Activated CD4-positive, alpha-beta memory T cell treated with anti-CD3 and anti-CD28 coated beads for 36 hours (primary cell): Measurements from ENCODE around the gene ASCC3. TPM values are rescaled to one million over a fixed set of nuclear protein-coding genes. Genes with fewer than 3 reads are reported as not detected.

Experiments used
- CTCF ChIA-PET: fragments of 350-600 bp; sonication (Branson Sonifier 250); formaldehyde crosslinking; loops from one replicate; lab custom pipeline; 2021; ENCODE audit warnings: antibody characterized with exemption, inconsistent platforms; lab: Charles Lee
- POLR2A ChIA-PET: fragments of 350-600 bp; sonication (Branson Sonifier 250); formaldehyde crosslinking; loops from one replicate; lab custom pipeline; 2021; ENCODE audit warnings: antibody characterized with exemption; lab: Charles Lee
- DNase-seq: peaks from one replicate; pipeline ENCODE4 v3.0.0-alpha.2; 2020
- H3K27ac Mint-ChIP-seq: one replicate; pipeline ENCODE4 v1.8.0; 2021; ENCODE audit warnings: mixed read lengths
- H3K27me3 Mint-ChIP-seq: one replicate; pipeline ENCODE4 v1.8.0; 2021; ENCODE audit warnings: mixed read lengths
- H3K36me3 Mint-ChIP-seq: one replicate; pipeline ENCODE4 v1.8.0; 2021; ENCODE audit warnings: mixed read lengths
- H3K4me1 Mint-ChIP-seq: one replicate; pipeline ENCODE4 v1.8.0; 2021; ENCODE audit warnings: low read depth, mixed read lengths
- H3K4me3 Mint-ChIP-seq: one replicate; pipeline ENCODE4 v1.8.0; 2021; ENCODE audit warnings: mild to moderate bottlenecking, mixed read lengths
- H3K9me3 Mint-ChIP-seq: one replicate; pipeline ENCODE4 v1.8.0; 2021; ENCODE audit warnings: mixed read lengths
- intact Hi-C: fragments of 100-400 bp; cut with micrococcal nuclease; formaldehyde crosslinking; loops from one replicate; pipeline ENCODE4 v1.15.1; 2023
- total RNA-seq, 2 experiments: library from RNA; stranded (reverse); gene quantifications; one replicate each; pipeline ENCODE4 v1.2.3, GENCODE V29; 2021

The ASCC3 gene
- total RNA-seq, 2 experiments from 2014 or later = 51.2 to 52.9 TPM

DNA sequence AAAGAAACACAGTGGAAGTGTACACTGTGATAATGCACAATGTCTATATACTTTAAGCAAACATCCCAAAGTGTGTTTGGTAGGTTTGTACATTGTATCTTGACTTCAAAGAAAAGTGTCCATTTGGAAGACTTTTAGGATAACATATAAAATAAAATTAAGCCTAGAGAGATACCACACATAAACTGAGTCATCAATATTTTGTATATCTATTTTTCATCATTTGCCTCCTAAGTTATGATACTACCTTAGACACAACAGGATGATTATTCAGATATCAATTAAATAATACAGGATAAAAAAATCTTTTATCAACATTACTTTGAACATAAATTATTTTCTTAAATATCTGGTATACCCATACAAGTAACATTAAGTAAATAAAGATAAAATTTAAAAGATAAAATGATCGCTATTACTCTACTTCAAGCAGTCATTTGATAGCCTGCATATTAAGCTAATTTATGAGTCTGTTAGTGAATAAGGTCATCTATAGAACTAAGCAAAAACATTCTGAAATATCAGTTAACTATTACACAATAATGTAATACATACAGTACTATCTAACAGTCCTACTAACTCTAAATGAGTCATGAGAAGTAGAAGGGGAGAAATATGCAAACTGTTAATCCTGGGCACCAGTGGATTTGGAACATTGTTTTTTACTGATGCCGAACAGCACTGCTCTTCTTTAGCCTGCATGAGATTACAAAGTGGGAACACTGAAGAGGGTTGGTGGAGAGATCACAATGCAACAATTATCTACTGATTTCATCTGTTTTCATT, 258.0 kb downstream of the ASCC3 start:
- CTCF ChIA-PET = no interaction called here
- Mint-ChIP-seq H3K4me3 (no peak overlapping the region), H3K27ac (no peak overlapping the region), H3K9me3 (peaks cover 11% of the 10 kb centered on the region), H3K27me3 (no peaks in the 10 kb centered on the region), H3K4me1 (no peaks in the 10 kb centered on the region), H3K36me3 (peaks cover 41% of the 10 kb centered on the region)
- intact Hi-C loops = no loop called here
- POLR2A ChIA-PET = no interaction called here
- no peak for DNase-seq

DNA sequence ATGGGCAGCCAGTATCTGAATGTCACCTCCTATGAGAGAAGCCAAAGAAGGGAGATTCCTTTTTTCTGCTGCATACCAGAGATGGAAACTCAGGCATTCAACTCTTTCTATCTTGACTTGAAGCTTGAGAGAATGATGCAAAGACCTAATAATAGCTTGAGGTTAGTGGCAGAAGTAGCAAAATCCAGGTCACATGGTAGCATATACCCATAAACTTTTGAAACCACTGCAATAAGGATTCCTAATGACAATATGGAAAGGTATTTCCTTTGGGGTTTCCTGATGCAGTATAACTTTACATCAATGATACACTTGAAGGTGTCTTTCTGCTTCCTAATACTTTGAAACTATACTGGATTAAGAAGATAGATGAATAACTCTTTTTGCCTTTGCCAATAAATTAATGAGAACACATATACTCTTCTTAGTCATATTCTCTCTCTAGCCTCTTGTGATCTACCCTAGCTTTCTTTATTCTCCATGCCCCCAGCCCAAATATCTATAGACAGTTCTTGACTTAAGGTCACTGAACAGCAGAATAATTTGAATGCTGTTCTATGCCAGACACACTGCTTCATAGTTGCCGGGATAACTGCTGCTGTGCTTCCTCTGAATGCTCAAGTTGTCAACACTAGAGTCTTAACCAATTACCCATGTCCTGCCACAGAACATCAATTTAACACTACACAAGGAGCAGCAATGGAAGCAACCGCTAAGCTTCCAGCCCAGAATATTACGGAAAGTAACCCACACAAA, 260.9 kb downstream of the ASCC3 start:
- Mint-ChIP-seq H3K4me1 (no peaks in the 10 kb centered on the region), H3K36me3 (peaks cover 46% of the 10 kb centered on the region), H3K9me3 (peaks cover 11% of the 10 kb centered on the region), H3K27me3 (no peaks in the 10 kb centered on the region), H3K4me3 (no peak overlapping the region), H3K27ac (no peak overlapping the region)
- ChIA-PET CTCF (no interaction called here), POLR2A (no interaction called here)
- DNase-seq = no peak
- intact Hi-C loops = no loop called here

DNA sequence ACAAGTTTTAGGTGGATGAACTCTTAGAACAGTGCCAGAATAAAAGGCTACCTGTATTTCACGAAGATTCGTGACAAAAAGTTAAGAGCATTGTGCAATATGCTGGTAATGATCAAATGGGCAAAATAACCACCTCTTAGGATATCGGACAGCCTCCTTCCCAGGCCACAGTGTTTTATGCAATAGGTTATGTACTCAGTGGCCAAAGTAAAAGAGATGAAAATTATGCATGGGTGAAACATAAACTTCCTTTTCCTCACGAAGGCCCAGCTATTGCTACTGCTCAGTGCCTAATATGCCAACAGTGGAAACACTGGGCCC, 262.8 kb downstream of the ASCC3 start:
- H3K9me3 Mint-ChIP-seq = peaks cover 11% of the 10 kb centered on the region
- peaks cover 42% of the 10 kb centered on the region for H3K36me3 Mint-ChIP-seq
- intact Hi-C loops = no loop called here
- H3K27me3 Mint-ChIP-seq = no peaks in the 10 kb centered on the region
- no peaks in the 10 kb centered on the region for H3K4me1 Mint-ChIP-seq
- H3K27ac Mint-ChIP-seq = no peak overlapping the region
- CTCF ChIA-PET = no interaction called here
- POLR2A ChIA-PET = no interaction called here
- DNase-seq = no peak
- H3K4me3 Mint-ChIP-seq = no peak overlapping the region

DNA sequence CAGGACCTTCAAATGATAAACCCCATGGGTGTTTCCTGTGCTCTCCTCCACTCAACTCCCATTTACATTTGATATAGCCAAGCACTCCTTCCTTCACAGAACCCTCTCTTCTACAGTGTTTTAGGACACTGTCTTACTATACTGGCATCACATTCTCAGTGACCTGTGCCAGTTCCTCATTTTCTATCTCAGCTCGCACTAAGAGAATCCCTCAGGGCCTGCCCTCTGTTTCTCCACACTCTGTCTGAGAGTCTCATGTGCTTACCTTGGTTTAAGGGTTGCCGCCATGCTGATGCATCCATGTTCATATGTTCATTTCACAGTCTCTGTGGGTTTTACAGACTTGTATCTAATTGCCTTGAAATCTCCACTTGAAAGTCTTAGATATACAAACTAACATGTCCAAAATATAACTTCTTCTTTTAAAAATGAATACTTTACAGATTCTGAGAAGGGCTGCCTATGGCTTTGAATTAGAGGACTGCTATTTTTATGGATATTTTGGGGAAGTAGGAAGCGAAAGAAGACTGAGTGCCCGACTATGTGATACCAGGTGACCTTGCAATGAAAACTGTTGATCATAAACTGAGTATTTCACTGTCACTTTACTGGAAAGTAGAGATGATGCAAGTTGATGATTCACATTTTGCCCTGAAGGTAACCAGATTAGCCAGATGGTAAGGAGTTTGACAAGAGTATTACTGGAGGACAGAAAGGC, 263.3 kb downstream of the ASCC3 start:
- intact Hi-C loops = no loop called here
- Mint-ChIP-seq H3K27me3 (no peaks in the 10 kb centered on the region), H3K36me3 (peaks cover 41% of the 10 kb centered on the region), H3K4me1 (no peaks in the 10 kb centered on the region), H3K27ac (no peak overlapping the region), H3K9me3 (peaks cover 11% of the 10 kb centered on the region), H3K4me3 (no peak overlapping the region)
- no peak for DNase-seq
- POLR2A ChIA-PET = no interaction called here
- CTCF ChIA-PET = no interaction called here

- Mint-ChIP-seq H3K9me3 (no peaks in the 10 kb centered on the region), H3K27me3 (no peaks in the 10 kb centered on the region), H3K27ac (no peak overlapping the region), H3K4me1 (no peaks in the 10 kb centered on the region), H3K4me3 (no peak overlapping the region), H3K36me3 (peaks cover 26% of the 10 kb centered on the region)
- no peak for DNase-seq
- POLR2A ChIA-PET = no interaction called here
- intact Hi-C loops = no loop called here
- CTCF ChIA-PET = no interaction called here
These were observed 266.2 kb downstream of the ASCC3 start for GRCh38 chr6:100614933-100615332.

GRCh38 chr6:100614386-100614785, 266.7 kb downstream of the ASCC3 start:
- Mint-ChIP-seq H3K36me3 (peaks cover 22% of the 10 kb centered on the region), H3K4me3 (no peak overlapping the region), H3K27ac (no peak overlapping the region), H3K27me3 (no peaks in the 10 kb centered on the region), H3K9me3 (no peaks in the 10 kb centered on the region), H3K4me1 (no peaks in the 10 kb centered on the region)
- ChIA-PET CTCF (no interaction called here), POLR2A (no interaction called here)
- DNase-seq = no peak
- intact Hi-C loops = no loop called here

- Mint-ChIP-seq H3K4me3 (no peak overlapping the region), H3K27ac (no peak overlapping the region), H3K36me3 (peaks cover 22% of the 10 kb centered on the region), H3K4me1 (no peaks in the 10 kb centered on the region), H3K27me3 (no peaks in the 10 kb centered on the region), H3K9me3 (no peaks in the 10 kb centered on the region)
- DNase-seq = no peak
- intact Hi-C loops = no loop called here
- ChIA-PET POLR2A (no interaction called here), CTCF (no interaction called here)
These were observed 267.5 kb downstream of the ASCC3 start for GRCh38 chr6:100613656-100614055.

- no peak for DNase-seq
- H3K4me3 Mint-ChIP-seq = no peak overlapping the region
- ChIA-PET POLR2A (no interaction called here), CTCF (no interaction called here)
- intact Hi-C loops = no loop called here
- no peak overlapping the region for H3K27ac Mint-ChIP-seq
- peaks cover 13% of the 10 kb centered on the region for H3K36me3 Mint-ChIP-seq
- H3K9me3 Mint-ChIP-seq = no peaks in the 10 kb centered on the region
- no peaks in the 10 kb centered on the region for H3K27me3 Mint-ChIP-seq
- no peaks in the 10 kb centered on the region for H3K4me1 Mint-ChIP-seq
These were observed 269.0 kb downstream of the ASCC3 start for GRCh38 chr6:100612094-100612493.

DNA sequence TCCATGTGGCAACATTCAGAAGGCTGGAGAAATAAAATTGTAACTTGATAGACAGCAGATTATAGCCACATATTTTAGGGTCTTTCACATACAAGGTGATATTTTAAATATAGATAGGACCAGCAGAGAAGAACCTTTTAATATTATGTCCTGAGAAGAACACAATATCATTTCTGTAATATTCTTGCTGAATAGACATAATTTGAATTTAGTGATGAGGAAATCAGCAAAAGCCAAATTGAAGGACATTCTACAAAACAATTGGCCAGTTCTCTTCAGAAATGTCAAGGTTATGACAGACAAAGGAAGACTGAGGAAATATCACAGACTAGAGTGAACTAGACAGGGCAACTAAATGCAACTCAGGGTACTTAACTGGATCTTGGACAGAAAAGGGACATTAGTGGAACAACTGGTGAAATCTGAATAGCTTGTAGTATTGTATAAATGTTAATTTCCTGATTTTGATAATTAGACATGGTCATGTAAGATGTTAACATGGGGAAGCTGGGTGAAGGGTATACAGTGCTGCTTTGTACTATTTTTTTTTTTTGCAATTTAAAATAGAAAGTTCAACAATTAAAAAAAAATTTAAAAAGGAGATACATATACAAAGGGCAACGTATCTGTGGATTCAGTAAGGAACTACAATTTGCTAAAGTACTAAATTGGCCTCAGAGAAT, 281.9 kb downstream of the ASCC3 start:
- H3K36me3 Mint-ChIP-seq = peaks cover 46% of the 10 kb centered on the region
- no peaks in the 10 kb centered on the region for H3K9me3 Mint-ChIP-seq
- no peaks in the 10 kb centered on the region for H3K4me1 Mint-ChIP-seq
- intact Hi-C loops = no loop called here
- ChIA-PET POLR2A (no interaction called here), CTCF (no interaction called here)
- no peaks in the 10 kb centered on the region for H3K27me3 Mint-ChIP-seq
- no peak overlapping the region for H3K4me3 Mint-ChIP-seq
- no peak for DNase-seq
- no peak overlapping the region for H3K27ac Mint-ChIP-seq

DNA sequence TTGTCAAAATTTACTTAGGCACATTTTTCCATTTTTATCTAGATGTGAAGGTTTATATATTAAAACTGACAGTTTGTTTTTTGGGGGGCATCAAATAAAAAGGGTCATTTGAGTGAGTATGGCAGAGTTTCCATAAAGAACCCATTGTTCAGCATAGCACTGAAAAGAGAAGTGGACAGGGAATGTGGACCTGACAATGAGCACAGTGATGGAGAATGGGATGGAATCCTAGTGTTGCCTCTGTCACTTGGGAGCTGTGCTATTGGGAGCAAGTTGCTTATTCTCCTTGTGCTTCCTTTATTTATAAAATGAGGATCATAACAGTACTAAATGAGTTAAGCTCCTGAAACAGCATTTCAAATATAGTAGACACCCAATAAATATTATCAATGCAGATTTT, 285.7 kb downstream of the ASCC3 start:
- ChIA-PET POLR2A (no interaction called here), CTCF (no interaction called here)
- Mint-ChIP-seq H3K9me3 (no peaks in the 10 kb centered on the region), H3K4me3 (no peak overlapping the region), H3K27ac (no peak overlapping the region), H3K4me1 (no peaks in the 10 kb centered on the region), H3K27me3 (no peaks in the 10 kb centered on the region), H3K36me3 (peaks cover 31% of the 10 kb centered on the region)
- intact Hi-C loops = no loop called here
- no peak for DNase-seq

DNA sequence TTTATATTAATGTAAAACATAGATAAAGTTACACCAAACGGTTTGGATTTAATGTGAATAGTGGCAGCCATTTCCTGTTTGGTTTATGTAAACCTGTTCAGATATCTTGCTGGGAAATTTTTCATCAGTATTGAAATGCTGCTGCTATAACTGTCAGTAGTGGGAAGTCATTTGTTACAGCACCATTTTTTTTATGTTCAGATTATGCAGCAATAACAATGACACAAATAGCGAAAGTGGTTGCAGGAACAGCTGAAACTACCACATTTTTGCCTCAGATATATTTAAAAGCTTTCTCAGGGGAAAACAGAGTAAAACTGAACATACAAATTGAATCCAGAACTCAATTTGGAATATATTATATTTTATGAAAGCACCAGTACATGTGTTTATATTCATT, 287.6 kb downstream of the ASCC3 start:
- Mint-ChIP-seq H3K27me3 (no peaks in the 10 kb centered on the region), H3K36me3 (peaks cover 29% of the 10 kb centered on the region), H3K4me3 (no peak overlapping the region), H3K27ac (no peak overlapping the region), H3K4me1 (no peaks in the 10 kb centered on the region), H3K9me3 (no peaks in the 10 kb centered on the region)
- ChIA-PET POLR2A (no interaction called here), CTCF (no interaction called here)
- no peak for DNase-seq
- intact Hi-C loops = no loop called here

DNA sequence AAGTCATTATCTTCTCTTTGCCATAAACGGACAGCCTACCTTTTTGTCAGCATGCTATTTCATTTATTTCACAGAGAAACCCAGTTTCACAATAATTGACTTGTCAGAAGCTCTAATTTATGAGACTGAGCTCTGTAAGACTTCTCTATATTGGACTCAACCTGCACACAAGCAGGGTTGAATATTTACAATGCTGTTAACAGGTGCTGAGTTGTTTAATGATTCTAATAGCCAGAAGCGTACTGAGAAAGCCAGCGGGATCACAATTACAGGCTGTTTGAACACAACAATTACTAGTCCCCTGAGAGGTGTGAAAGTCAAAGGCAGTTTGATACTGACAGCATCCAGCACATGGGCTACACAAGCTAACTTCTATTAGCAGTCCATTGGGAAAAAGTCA, 288.2 kb downstream of the ASCC3 start:
- intact Hi-C loops = no loop called here
- CTCF ChIA-PET = no interaction called here
- Mint-ChIP-seq H3K27me3 (no peaks in the 10 kb centered on the region), H3K4me1 (no peaks in the 10 kb centered on the region), H3K27ac (no peak overlapping the region), H3K36me3 (peaks cover 27% of the 10 kb centered on the region), H3K4me3 (no peak overlapping the region), H3K9me3 (no peaks in the 10 kb centered on the region)
- POLR2A ChIA-PET = no interaction called here
- no peak for DNase-seq
